Trophoblast cell (in vitro differentiated cells and primary cell): ENCODE measurements around the gene F7.

Source experiments
- DNase-seq, 2 donors: peaks; one replicate each; pipeline ENCODE4 v3.0.0-alpha.2; 2016
- H2AFZ ChIP-seq: 2 replicates; pipeline ENCODE4 v1.6.1; 2013; ENCODE audit warnings: low read length, moderate library complexity, mild to moderate bottlenecking; ENCODE audit not compliant: insufficient read depth, poor library complexity
- H2AK5ac ChIP-seq: 2 replicates; pipeline ENCODE4 v1.6.1; 2013; ENCODE audit warnings: mild to moderate bottlenecking, low read length
- H2BK120ac ChIP-seq: 2 replicates; pipeline ENCODE4 v1.6.1; 2013; ENCODE audit warnings: low read length, mild to moderate bottlenecking, moderate library complexity; ENCODE audit not compliant: insufficient read depth, poor library complexity
- H2BK12ac ChIP-seq: 2 replicates; pipeline ENCODE4 v1.6.1; 2013; ENCODE audit warnings: mild to moderate bottlenecking, low read length, moderate library complexity
- H2BK5ac ChIP-seq: 2 replicates; pipeline ENCODE4 v1.6.1; 2013; ENCODE audit warnings: low read length, low read depth, moderate library complexity, mild to moderate bottlenecking; ENCODE audit not compliant: poor library complexity
- H3K14ac ChIP-seq: 2 replicates; pipeline ENCODE4 v1.6.1; 2013; ENCODE audit warnings: mild to moderate bottlenecking, low read length
- H3K18ac ChIP-seq: 2 replicates; pipeline ENCODE4 v1.6.1; 2013; ENCODE audit warnings: mild to moderate bottlenecking, low read length
- H3K23ac ChIP-seq: 2 replicates; pipeline ENCODE4 v1.6.1; 2013; ENCODE audit warnings: low read length
- H3K27ac ChIP-seq: 2 replicates; pipeline ENCODE4 v1.5.1; 2013; ENCODE audit warnings: low read depth, mild to moderate bottlenecking, inconsistent platforms, low read length, moderate library complexity
- H3K27me3 ChIP-seq: 2 replicates; pipeline ENCODE4 v1.6.1; 2013; ENCODE audit warnings: inconsistent platforms, mild to moderate bottlenecking, low read length, moderate library complexity; ENCODE audit not compliant: insufficient read depth
- H3K36me3 ChIP-seq, 2 experiments: 1 replicate in 1 of 2; 2 replicates in 1 of 2; pipeline ENCODE4 v1.6.1; 2013; ENCODE audit warnings: low read length in 2 of 2, mild to moderate bottlenecking in 2 of 2, moderate library complexity in 1 of 2; ENCODE audit not compliant: insufficient read depth in 2 of 2, control insufficient read depth in 1 of 2
- H3K4ac ChIP-seq: 2 replicates; pipeline ENCODE4 v1.6.1; 2013; ENCODE audit warnings: low read depth, mild to moderate bottlenecking, low read length, moderate library complexity
- H3K4me1 ChIP-seq, 2 experiments: 1 replicate in 1 of 2; 2 replicates in 1 of 2; pipeline ENCODE4 v1.6.1; 2013; ENCODE audit warnings: low read length in 2 of 2, mild to moderate bottlenecking in 2 of 2, moderate library complexity in 1 of 2; ENCODE audit not compliant: insufficient read depth in 2 of 2, control insufficient read depth in 1 of 2
- H3K4me2 ChIP-seq: 2 replicates; pipeline ENCODE4 v1.6.1; 2013; ENCODE audit warnings: inconsistent platforms, mild to moderate bottlenecking, low read length, moderate library complexity
- H3K4me3 ChIP-seq: 2 replicates; pipeline ENCODE4 v1.5.1; 2013; ENCODE audit warnings: mild to moderate bottlenecking, low read depth, low read length, inconsistent platforms
- H3K79me1 ChIP-seq: one replicate; pipeline ENCODE4 v1.6.1; 2013; ENCODE audit warnings: low read length
- H3K79me2 ChIP-seq: 2 replicates; pipeline ENCODE4 v1.6.1; 2013; ENCODE audit warnings: low read length, mild to moderate bottlenecking; ENCODE audit not compliant: control insufficient read depth, insufficient read depth, poor library complexity
- H3K9ac ChIP-seq: 2 replicates; pipeline ENCODE4 v1.6.1; 2013; ENCODE audit warnings: mild to moderate bottlenecking, low read length
- H3K9me3 ChIP-seq: 2 replicates; pipeline ENCODE4 v1.6.1; 2013; ENCODE audit warnings: low read depth, mild to moderate bottlenecking, control low read depth, inconsistent platforms, low read length; ENCODE audit not compliant: insufficient read depth
- H4K12ac ChIP-seq: 2 replicates; pipeline ENCODE4 v1.6.1; 2013; ENCODE audit warnings: low read depth, mild to moderate bottlenecking, low read length, moderate library complexity
- H4K8ac ChIP-seq: 2 replicates; pipeline ENCODE4 v1.6.1; 2013; ENCODE audit warnings: low read depth, mild to moderate bottlenecking, low read length, moderate library complexity
- H4K91ac ChIP-seq: one replicate; pipeline ENCODE4 v1.6.1; 2013; ENCODE audit warnings: low read depth, mild to moderate bottlenecking, low read length, moderate library complexity
- WGBS: extraction: QIAGEN DNeasy Blood & Tissue Kit; methylation state at CpG from one replicate; pipeline ENCODE4 v1.1.7; 2013; ENCODE audit warnings: missing lambda C conversion rate; ENCODE audit not compliant: insufficient read length, insufficient coverage; ENCODE audit errors: extremely low coverage; 5-methylcytosine and 5-hydroxymethylcytosine counted together

F7 gene

GRCh38 chr13:113058988-113059850 is 46.4 kb upstream of the F7 start:
- Histone ChIP-seq H4K91ac (no peak overlapping the region), H3K23ac (no peak overlapping the region), H3K4me3 (no peak overlapping the region), H3K9me3 (peaks cover 23% of the 10 kb centered on the region), H3K27ac (no peak overlapping the region), H3K4ac (no peak overlapping the region), H3K9ac (no peak overlapping the region), H2BK120ac (no peak overlapping the region), H2AFZ (no peak overlapping the region), H2BK5ac (no peak overlapping the region), H3K4me2 (no peak overlapping the region), H4K12ac (no peak overlapping the region), H3K79me2 (no peaks in the 10 kb centered on the region), H3K4me1 (peaks cover 0 to 5% of the 10 kb centered on the region in 2 experiments), H2AK5ac (no peak overlapping the region), H3K14ac (no peak overlapping the region), H3K79me1 (no peaks in the 10 kb centered on the region), H3K36me3 (no peaks in the 10 kb centered on the region), H3K27me3 (no peaks in the 10 kb centered on the region), H4K8ac (no peak overlapping the region), H2BK12ac (no peak overlapping the region), H3K18ac (no peak overlapping the region)
- WGBS = no CpG with 5 or more reads among the region's 22 CpGs
- DNase-seq = no peak

- H2AK5ac ChIP-seq = no peak overlapping the region
- no CpG with 5 or more reads among the region's 15 CpGs for WGBS
Measured at GRCh38 chr13:113059891-113060290, 45.7 kb upstream of the F7 start.

GRCh38 chr13:113060557-113061270 is 44.9 kb upstream of the F7 start:
- H4K12ac ChIP-seq = no peak overlapping the region
- no peak for DNase-seq
- H2AFZ ChIP-seq = no peak overlapping the region
- H3K9ac ChIP-seq = no peak overlapping the region
- H3K18ac ChIP-seq = no peak overlapping the region
- no peaks in the 10 kb centered on the region for H3K79me1 ChIP-seq
- H3K27me3 ChIP-seq = no peaks in the 10 kb centered on the region
- H3K14ac ChIP-seq = no peak overlapping the region
- no CpG with 5 or more reads among the region's 34 CpGs for WGBS
- no peak overlapping the region for H3K4ac ChIP-seq
- H3K36me3 ChIP-seq = no peaks in the 10 kb centered on the region
- H3K4me1 ChIP-seq = peaks cover 0 to 2% of the 10 kb centered on the region in 2 experiments
- H4K91ac ChIP-seq = no peak overlapping the region
- H2BK5ac ChIP-seq = no peak overlapping the region
- no peak overlapping the region for H3K4me2 ChIP-seq
- H3K79me2 ChIP-seq = no peaks in the 10 kb centered on the region
- no peak overlapping the region for H3K4me3 ChIP-seq
- no peak overlapping the region for H4K8ac ChIP-seq
- H3K9me3 ChIP-seq = peaks cover 23% of the 10 kb centered on the region
- H2BK12ac ChIP-seq = no peak overlapping the region
- H3K27ac ChIP-seq = no peak overlapping the region
- H2BK120ac ChIP-seq = no peak overlapping the region
- H2AK5ac ChIP-seq = no peak overlapping the region
- H3K23ac ChIP-seq = no peak overlapping the region

More at GRCh38 chr13:113059891-113060290, 45.7 kb upstream of the F7 start:
- Histone ChIP-seq H3K36me3 (no peaks in the 10 kb centered on the region), H3K27ac (no peak overlapping the region), H3K79me2 (no peaks in the 10 kb centered on the region), H3K18ac (no peak overlapping the region), H4K8ac (no peak overlapping the region), H2BK5ac (no peak overlapping the region), H2AFZ (no peak overlapping the region), H2BK12ac (no peak overlapping the region), H3K14ac (no peak overlapping the region), H3K4me2 (no peak overlapping the region), H4K12ac (no peak overlapping the region), H3K4me3 (no peak overlapping the region), H2BK120ac (no peak overlapping the region), H3K79me1 (no peaks in the 10 kb centered on the region), H3K4ac (no peak overlapping the region), H3K23ac (no peak overlapping the region), H3K9me3 (peaks cover 23% of the 10 kb centered on the region), H3K4me1 (peaks cover 0 to 5% of the 10 kb centered on the region in 2 experiments), H3K27me3 (no peaks in the 10 kb centered on the region), H4K91ac (no peak overlapping the region), H3K9ac (no peak overlapping the region)
- DNase-seq = no peak

GRCh38 chr13:113061271-113061625 is 44.3 kb upstream of the F7 start:
- H4K8ac ChIP-seq = no peak overlapping the region
- H3K9ac ChIP-seq = no peak overlapping the region
- no CpG with 5 or more reads among the region's 9 CpGs for WGBS
- no peak for DNase-seq
- H3K9me3 ChIP-seq = peaks cover 21% of the 10 kb centered on the region
- H3K27me3 ChIP-seq = no peaks in the 10 kb centered on the region
- no peak overlapping the region for H4K91ac ChIP-seq
- no peak overlapping the region for H3K14ac ChIP-seq
- no peak overlapping the region for H2BK12ac ChIP-seq
- no peak overlapping the region for H2AFZ ChIP-seq
- no peak overlapping the region for H3K23ac ChIP-seq
- H3K27ac ChIP-seq = no peak overlapping the region
- H3K36me3 ChIP-seq = no peaks in the 10 kb centered on the region
- H3K4me1 ChIP-seq = no peaks in the 10 kb centered on the region
- H4K12ac ChIP-seq = no peak overlapping the region
- H3K4me3 ChIP-seq = peak overlapping the region; percentile 11
- no peak overlapping the region for H2BK5ac ChIP-seq
- H2AK5ac ChIP-seq = no peak overlapping the region
- no peaks in the 10 kb centered on the region for H3K79me2 ChIP-seq
- no peak overlapping the region for H2BK120ac ChIP-seq
- H3K4me2 ChIP-seq = no peak overlapping the region
- H3K4ac ChIP-seq = no peak overlapping the region
- H3K18ac ChIP-seq = no peak overlapping the region
- H3K79me1 ChIP-seq = no peaks in the 10 kb centered on the region
